ENCODE data around the gene SEC14L3.
A peak's percentile ranks its signal among the peaks of the same experiment; 100 is the strongest.

Gene SEC14L3

GRCh38 chr22:30441088-30441487 lies 30.7 kb downstream of the SEC14L3 start:
- DNase-seq = no peak

- DNase-seq = no peak
Observed at GRCh38 chr22:30439836-30440235, 32.0 kb downstream of the SEC14L3 start.

- DNase-seq = no peak
Observed at GRCh38 chr22:30439226-30439625, 32.6 kb downstream of the SEC14L3 start.

- DNase-seq = no peak
Observed at GRCh38 chr22:30438559-30438958, 33.3 kb downstream of the SEC14L3 start.

- no peak for DNase-seq
Observed at GRCh38 chr22:30436196-30436595, 35.6 kb downstream of the SEC14L3 start.

GRCh38 chr22:30435674-30436126 lies 36.1 kb downstream of the SEC14L3 start:
- no peak for DNase-seq

GRCh38 chr22:30434843-30435242 lies 37.0 kb downstream of the SEC14L3 start:
- DNase-seq = no peak

- no peak for DNase-seq
Observed at GRCh38 chr22:30433773-30434172, 38.0 kb downstream of the SEC14L3 start.

- DNase-seq = no peak
Observed at GRCh38 chr22:30433227-30433626, 38.6 kb downstream of the SEC14L3 start.

- DNase-seq = no peak
Observed at GRCh38 chr22:30432520-30432919, 39.3 kb downstream of the SEC14L3 start.

- DNase-seq = no peak
Observed at GRCh38 chr22:30432096-30432495, 39.7 kb downstream of the SEC14L3 start.

GRCh38 chr22:30430933-30431332 lies 40.9 kb downstream of the SEC14L3 start:
- DNase-seq = no peak

- DNase-seq = no peak
Observed at GRCh38 chr22:30429887-30430286, 41.9 kb downstream of the SEC14L3 start.

GRCh38 chr22:30427871-30428270 lies 43.9 kb downstream of the SEC14L3 start:
- no peak for DNase-seq

GRCh38 chr22:30426388-30427353 lies 45.1 kb downstream of the SEC14L3 start:
- peak; percentile 91 to 93 (median 93) for DNase-seq

- peak; percentile 71 to 85 (median 71) for DNase-seq
Observed at GRCh38 chr22:30425616-30426387, 46.0 kb downstream of the SEC14L3 start, which contains the start of gene MTFP1. Gene MTFP1 (plus strand): TSS chr22:30425768. CDS start chr22:30425880, 112 bp downstream.

- no peak for DNase-seq
Observed at GRCh38 chr22:30425327-30425615, 46.5 kb downstream of the SEC14L3 start.

- DNase-seq = no peak
Observed at GRCh38 chr22:30424534-30425326, 47.1 kb downstream of the SEC14L3 start.

- peak; percentile 98 to 99 (median 99) for DNase-seq
Observed at GRCh38 chr22:30423959-30424533, 47.8 kb downstream of the SEC14L3 start.

GRCh38 chr22:30423301-30423958 lies 48.4 kb downstream of the SEC14L3 start:
- no peak for DNase-seq

- peak; percentile 90 to 95 (median 90) for DNase-seq
Observed at GRCh38 chr22:30422481-30423300, 49.1 kb downstream of the SEC14L3 start.
